ENCODE results near the gene C6orf89. TPM values are rescaled to one million over a fixed set of nuclear protein-coding genes. Genes with fewer than 3 reads are reported as not detected.

C6orf89 gene
- total and polyA plus RNA-seq, 2 of the 8 experiments (the other 6 are each of a cell fraction or from before 2014, with no cell fraction given), result 4.6 to 12.3 TPM

- TF ChIP-seq SUZ12 (IDR thresholded peaks at IDR 0.05; ENCODE audit: low read length), result no peak
- no peak for TF ChIP-seq RXRA (IDR thresholded peaks at IDR 0.05; ENCODE audit: insufficient read depth, low read depth, low read length)
- TF ChIP-seq MAFK (IDR thresholded peaks at IDR 0.05; ENCODE audit: low read depth, low read length), result no peak
- TF ChIP-seq KDM5A (IDR thresholded peaks at IDR 0.05; ENCODE audit: low read length), result no peak
- no peak for TF ChIP-seq BRCA1 (IDR thresholded peaks at IDR 0.05; ENCODE audit: low read depth, low read length)
- no peak for TF ChIP-seq POLR2AphosphoS5 (IDR thresholded peaks at IDR 0.05; ENCODE audit: low read depth, low read length)
- no peak for TF ChIP-seq CEBPB (IDR thresholded peaks at IDR 0.05; ENCODE audit: low read depth, low read length)
- TF ChIP-seq HDAC2 (IDR thresholded peaks at IDR 0.05; ENCODE audit: borderline replicate concordance in 1 of 2, low read depth in 2 of 2, low read length in 2 of 2), result no peak
Measured at GRCh38 chr6:36933102-36933501, 47.4 kb downstream of the C6orf89 start (continued).
